DOHH2 (cell line): ENCODE measurements around the gene NCAN.

ENCODE experiments used
- EZH2phosphoT487 ChIP-seq: fragments of 200-600 bp; sonication (generic); IDR thresholded peaks from 2 replicates; pipeline ENCODE4 v1.6.1; 2017; ENCODE audit warnings: borderline replicate concordance, mild to moderate bottlenecking, antibody characterized with exemption, low read length, moderate library complexity, mixed read lengths
- TF ChIP-seq, protein P1 (sequence below): fragments of 200-600 bp; sonication (generic); IDR thresholded peaks from one replicate; pipeline ENCODE4 v1.5.1; 2014; ENCODE audit warnings: antibody characterized with exemption, mild to moderate bottlenecking, low read depth, low read length; ENCODE audit not compliant: poor library complexity, severe bottlenecking

DNA sequence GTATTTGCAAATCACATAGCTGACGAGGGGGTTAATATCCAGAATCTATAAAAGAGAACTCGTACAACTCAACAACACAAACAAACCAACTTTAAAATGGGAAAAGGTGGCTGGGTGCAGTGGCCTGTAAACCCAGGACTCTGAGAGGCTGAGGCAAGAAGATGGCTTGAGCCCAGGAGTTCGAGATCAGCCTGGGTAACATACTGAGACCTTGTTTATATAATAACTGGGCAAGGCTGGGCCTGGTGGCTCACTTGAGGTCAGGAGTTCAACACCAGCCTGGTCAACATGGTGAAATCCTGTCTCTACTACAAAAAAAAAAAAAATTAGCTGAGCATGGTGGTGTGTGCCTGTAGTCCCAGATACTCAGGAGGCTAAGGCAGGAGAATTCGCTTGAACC, 83.2 kb downstream of the NCAN start:
- TF ChIP-seq, protein P1, sequence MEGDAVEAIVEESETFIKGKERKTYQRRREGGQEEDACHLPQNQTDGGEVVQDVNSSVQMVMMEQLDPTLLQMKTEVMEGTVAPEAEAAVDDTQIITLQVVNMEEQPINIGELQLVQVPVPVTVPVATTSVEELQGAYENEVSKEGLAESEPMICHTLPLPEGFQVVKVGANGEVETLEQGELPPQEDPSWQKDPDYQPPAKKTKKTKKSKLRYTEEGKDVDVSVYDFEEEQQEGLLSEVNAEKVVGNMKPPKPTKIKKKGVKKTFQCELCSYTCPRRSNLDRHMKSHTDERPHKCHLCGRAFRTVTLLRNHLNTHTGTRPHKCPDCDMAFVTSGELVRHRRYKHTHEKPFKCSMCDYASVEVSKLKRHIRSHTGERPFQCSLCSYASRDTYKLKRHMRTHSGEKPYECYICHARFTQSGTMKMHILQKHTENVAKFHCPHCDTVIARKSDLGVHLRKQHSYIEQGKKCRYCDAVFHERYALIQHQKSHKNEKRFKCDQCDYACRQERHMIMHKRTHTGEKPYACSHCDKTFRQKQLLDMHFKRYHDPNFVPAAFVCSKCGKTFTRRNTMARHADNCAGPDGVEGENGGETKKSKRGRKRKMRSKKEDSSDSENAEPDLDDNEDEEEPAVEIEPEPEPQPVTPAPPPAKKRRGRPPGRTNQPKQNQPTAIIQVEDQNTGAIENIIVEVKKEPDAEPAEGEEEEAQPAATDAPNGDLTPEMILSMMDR, result no peak
- no peak for TF ChIP-seq EZH2phosphoT487
